ENCODE data around the gene RMI2.

RMI2 gene

GRCh38 chr16:11310634-11310977, 34.7 kb upstream of the RMI2 start:
- no peak for DNase-seq

- DNase-seq = no peak
Observed at GRCh38 chr16:11310997-11311561, 34.2 kb upstream of the RMI2 start.

GRCh38 chr16:11312718-11313492, 32.4 kb upstream of the RMI2 start:
- no peak for DNase-seq

GRCh38 chr16:11313493-11314308, 31.6 kb upstream of the RMI2 start:
- no peak for DNase-seq

- DNase-seq = no peak
Observed at GRCh38 chr16:11314309-11314894, 30.9 kb upstream of the RMI2 start.

- no peak for DNase-seq
Observed at GRCh38 chr16:11315510-11315909, 29.7 kb upstream of the RMI2 start.

- DNase-seq = no peak
Observed at GRCh38 chr16:11316331-11317015, 28.8 kb upstream of the RMI2 start.

- no peak for DNase-seq
Observed at GRCh38 chr16:11318817-11319216, 26.4 kb upstream of the RMI2 start.

- DNase-seq = no peak
Observed at GRCh38 chr16:11319529-11320146, 25.6 kb upstream of the RMI2 start.

GRCh38 chr16:11320170-11320569, 25.1 kb upstream of the RMI2 start:
- no peak for DNase-seq

- no peak for DNase-seq
Observed at GRCh38 chr16:11321662-11322061, 23.6 kb upstream of the RMI2 start.

GRCh38 chr16:11322823-11323222, 22.4 kb upstream of the RMI2 start:
- no peak for DNase-seq

- no peak for DNase-seq
Observed at GRCh38 chr16:11323551-11324336, 21.5 kb upstream of the RMI2 start.

GRCh38 chr16:11325404-11326083, 19.7 kb upstream of the RMI2 start:
- DNase-seq = no peak

GRCh38 chr16:11326084-11326736, 19.0 kb upstream of the RMI2 start:
- no peak for DNase-seq

GRCh38 chr16:11326737-11327276, 18.5 kb upstream of the RMI2 start:
- DNase-seq = no peak

GRCh38 chr16:11327277-11328171, 17.7 kb upstream of the RMI2 start:
- no peak for DNase-seq

- no peak for DNase-seq
Observed at GRCh38 chr16:11328172-11329070, 16.8 kb upstream of the RMI2 start.

Measured in effector CD4-positive, alpha-beta T cell (primary cell).